LNCaP clone FGC (cell line): ENCODE results near the gene RALGAPA2.
A peak's percentile ranks its signal among the peaks of the same experiment; 100 is the strongest.

ENCODE experiments used
- DNase-seq: peaks from one replicate; pipeline ENCODE4 v3.0.0-alpha.2; 2011; ENCODE audit warnings: low read depth
- H3K4me3 ChIP-seq: 2 replicates; pipeline ENCODE4 v1.5.1; 2011; ENCODE audit warnings: mild to moderate bottlenecking, low read depth, low read length, control low read depth
- CTCF ChIP-seq: IDR thresholded peaks from 2 replicates; pipeline ENCODE4 v1.5.1; 2012; ENCODE audit warnings: mild to moderate bottlenecking; ENCODE audit not compliant: control insufficient read depth, insufficient read depth; ENCODE audit errors: extremely low read depth

The RALGAPA2 gene

GRCh38 chr20:20630551-20630950, 81.9 kb downstream of the RALGAPA2 start:
- DNase-seq, result no peak
- no peak for TF ChIP-seq CTCF
- no peak overlapping the region for H3K4me3 ChIP-seq

- no peak for DNase-seq
- TF ChIP-seq CTCF, result no peak
- no peak overlapping the region for H3K4me3 ChIP-seq
These were observed 82.8 kb downstream of the RALGAPA2 start for GRCh38 chr20:20629556-20630188.

GRCh38 chr20:20628314-20628713, 84.1 kb downstream of the RALGAPA2 start:
- no peak for TF ChIP-seq CTCF
- no peak overlapping the region for H3K4me3 ChIP-seq
- no peak for DNase-seq

GRCh38 chr20:20627471-20627870, 85.0 kb downstream of the RALGAPA2 start:
- no peak overlapping the region for H3K4me3 ChIP-seq
- no peak for DNase-seq
- no peak for TF ChIP-seq CTCF

- H3K4me3 ChIP-seq, result no peak overlapping the region
- TF ChIP-seq CTCF, result no peak
- peak; percentile 79 for DNase-seq
These were observed 87.5 kb downstream of the RALGAPA2 start for GRCh38 chr20:20624914-20625313.

GRCh38 chr20:20621195-20621594, 91.2 kb downstream of the RALGAPA2 start:
- no peak overlapping the region for H3K4me3 ChIP-seq

More at GRCh38 chr20:20621195-20621594, 91.2 kb downstream of the RALGAPA2 start:
- no peak for TF ChIP-seq CTCF
- DNase-seq, result no peak
